T47D (cell line): ENCODE results near the gene JTB.
"Not testable (repeated sequence)": the region's sequence is repeated elsewhere in the genome, so short reads cannot be mapped to it uniquely, and the experiment has no call there.

Experiments
- DNase-seq, 2 experiments: peaks; one replicate each; pipeline versions ENCODE4 v3.0.0 to v3.0.0-alpha.2; 2011 to 2012; ENCODE audit warnings: low read depth in 1 of 2, low spot score in 1 of 2
- JUND ChIP-seq: IDR thresholded peaks from 2 replicates; pipeline ENCODE4 v1.6.1; 2012; ENCODE audit warnings: low read depth
- in situ Hi-C: cut with HindIII; loops from 2 replicates; pipeline ENCODE4 v1.10.0; 2016; ENCODE audit warnings: low sequenced_read_pairs, low pct_unique_long_range_greater_than_20kb

JTB gene

DNA sequence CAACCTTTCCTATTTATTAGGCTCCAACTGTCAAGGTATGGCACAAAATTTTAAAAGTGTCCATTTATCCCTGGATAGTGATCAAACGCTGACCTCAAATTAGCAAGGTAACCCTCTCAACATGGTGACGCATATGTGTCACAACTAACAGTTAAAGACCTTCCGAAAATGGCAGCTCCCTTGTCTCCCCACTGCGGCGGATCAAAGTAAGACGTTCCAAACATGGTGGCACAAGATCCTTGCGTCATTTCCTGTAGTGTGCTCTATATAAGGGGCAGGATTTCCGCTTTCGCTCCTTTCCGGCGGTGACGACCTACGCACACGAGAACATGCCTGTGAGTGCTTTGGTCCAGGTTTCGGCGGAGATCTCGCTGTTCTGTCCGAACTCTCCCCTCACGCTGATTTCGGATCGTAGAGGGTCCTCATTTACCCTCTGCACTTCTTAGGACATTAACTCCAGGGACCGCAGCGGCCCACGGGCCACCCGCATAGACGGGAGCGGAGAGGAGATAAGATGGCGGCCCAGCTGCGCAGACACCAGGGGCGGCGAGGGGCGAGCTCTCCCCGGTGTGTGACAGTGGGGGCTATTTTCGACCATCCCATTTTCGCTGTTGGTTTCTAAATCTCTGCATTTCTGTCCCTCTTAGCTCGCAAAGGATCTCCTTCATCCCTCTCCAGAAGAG is 13.1 kb upstream of the JTB start, which contains the start of gene RPS27:
Gene RPS27, plus strand, starts transcription at position 295 of the 683 bp plus-strand sequence. Its CDS starts 35 bp downstream, at position 330.
- no peak for TF ChIP-seq JUND
- in situ Hi-C loops: no loop called here
- peak; percentile 93 to 100 for DNase-seq

DNA sequence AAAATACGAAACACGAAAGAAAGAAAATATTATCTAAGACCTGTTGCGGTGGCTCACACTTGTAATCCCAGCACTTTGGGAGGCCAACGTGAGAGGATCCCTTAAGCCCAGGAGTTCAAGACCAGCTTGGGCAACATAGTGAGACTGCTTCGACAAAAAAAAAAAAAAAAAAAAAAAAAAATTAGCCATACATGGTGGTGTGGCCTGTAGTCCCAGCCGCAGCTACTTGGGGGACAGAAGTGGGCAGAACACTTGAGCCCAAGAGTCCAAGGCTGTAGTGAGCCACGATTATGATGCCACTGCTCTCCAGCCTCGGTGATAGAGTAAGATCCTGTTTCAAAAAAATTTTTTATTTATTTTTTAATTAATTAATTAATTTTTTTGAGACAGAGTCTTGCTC is 10.1 kb upstream of the JTB start:
- in situ Hi-C loops: no loop called here
- no peak for TF ChIP-seq JUND
- DNase-seq: no peak

- in situ Hi-C loops: no loop called here
- no peak for TF ChIP-seq JUND
- peak; percentile 84 to 93 for DNase-seq
These were observed 8.7 kb upstream of the JTB start, which contains the start of gene RAB13 for GRCh38 chr1:153985941-153986761. Gene RAB13, minus strand, starts transcription at chr1:153986339. Its CDS starts 103 bp downstream, at chr1:153986236.

- in situ Hi-C loops: no loop called here
- DNase-seq: no peak
- no peak for TF ChIP-seq JUND
These were observed 8.0 kb upstream of the JTB start for GRCh38 chr1:153985341-153985912.

GRCh38 chr1:153984123-153984894 is 6.8 kb upstream of the JTB start:
- TF ChIP-seq JUND: no peak
- DNase-seq: no peak
- in situ Hi-C loops: no loop called here

DNA sequence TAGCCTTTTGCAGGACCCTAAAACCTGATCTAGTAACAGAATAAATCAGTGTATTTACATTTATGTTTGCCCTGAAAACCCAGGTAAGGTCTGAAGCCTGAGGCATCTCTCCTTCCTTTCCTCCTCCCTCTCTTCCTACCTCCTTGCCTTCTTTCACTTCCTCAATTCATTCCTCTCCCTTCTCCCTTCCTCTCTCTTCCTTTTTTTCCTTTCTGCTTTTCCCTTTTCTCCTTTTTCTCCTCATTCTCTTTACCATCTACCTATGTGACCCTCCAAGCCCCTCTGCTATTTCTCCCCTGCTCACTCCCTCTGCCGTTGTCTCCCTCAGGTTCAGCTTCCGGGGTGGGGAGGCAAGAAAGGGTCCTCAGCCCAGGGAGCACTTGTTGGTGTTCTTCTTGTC is 4.3 kb upstream of the JTB start:
- in situ Hi-C loops: not testable (repeated sequence)

DNA sequence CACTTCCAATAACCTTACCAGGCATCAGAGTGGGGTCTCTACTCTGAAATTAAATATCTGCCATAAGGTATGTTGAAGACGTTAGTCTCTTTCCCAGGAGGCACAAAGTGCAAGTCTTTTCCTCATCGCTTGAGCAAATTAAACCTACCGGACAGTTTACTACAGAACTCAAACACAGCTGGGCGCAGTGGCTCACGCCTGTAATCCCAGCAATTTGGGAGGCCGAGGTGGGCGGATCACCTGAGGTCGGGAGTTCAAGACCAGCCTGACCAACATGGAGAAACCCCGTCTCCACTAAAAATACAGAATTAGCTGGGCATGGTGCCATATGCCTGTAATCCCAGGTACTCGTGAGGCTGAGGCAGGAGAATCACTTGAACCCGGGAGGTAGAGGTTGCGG is 1.6 kb upstream of the JTB start:
- DNase-seq, in situ Hi-C loops: not testable (repeated sequence)

More for the DNA sequence above, 4.3 kb upstream of the JTB start:
- DNase-seq: not testable (repeated sequence)

- no peak for DNase-seq
- no peak for TF ChIP-seq JUND
- in situ Hi-C loops: no loop called here
These were observed 918 bp upstream of the JTB start for GRCh38 chr1:153978274-153978909.

GRCh38 chr1:153976819-153977249 is 640 bp downstream of the JTB start:
- peak in 1 of 2 experiments; percentile 69 for DNase-seq
- in situ Hi-C loops: no loop called here

GRCh38 chr1:153973525-153973924 is 3.9 kb downstream of the JTB start:
- no peak for DNase-seq
- in situ Hi-C loops: no loop called here
- no peak for TF ChIP-seq JUND

More at GRCh38 chr1:153976819-153977249, 640 bp downstream of the JTB start:
- no peak for TF ChIP-seq JUND

DNA sequence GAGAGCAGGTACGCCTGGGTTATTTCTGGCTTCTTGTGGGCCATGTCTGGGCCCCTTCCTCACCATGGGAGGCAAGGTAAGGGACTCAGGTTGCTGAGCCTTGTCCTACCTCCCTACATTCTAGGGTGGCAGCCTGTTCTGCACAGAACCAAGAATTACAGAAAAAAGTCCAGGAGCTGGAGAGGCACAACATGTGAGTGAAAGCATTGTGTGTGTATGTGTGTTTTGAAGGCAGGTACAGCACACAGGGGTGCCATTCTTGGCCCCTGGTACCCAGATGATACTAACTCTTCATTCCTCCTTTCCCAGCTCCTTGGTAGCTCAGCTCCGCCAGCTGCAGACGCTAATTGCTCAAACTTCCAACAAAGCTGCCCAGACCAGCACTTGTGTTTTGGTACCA is 4.4 kb downstream of the JTB start:
- no peak for DNase-seq
- in situ Hi-C loops: no loop called here
- no peak for TF ChIP-seq JUND

DNA sequence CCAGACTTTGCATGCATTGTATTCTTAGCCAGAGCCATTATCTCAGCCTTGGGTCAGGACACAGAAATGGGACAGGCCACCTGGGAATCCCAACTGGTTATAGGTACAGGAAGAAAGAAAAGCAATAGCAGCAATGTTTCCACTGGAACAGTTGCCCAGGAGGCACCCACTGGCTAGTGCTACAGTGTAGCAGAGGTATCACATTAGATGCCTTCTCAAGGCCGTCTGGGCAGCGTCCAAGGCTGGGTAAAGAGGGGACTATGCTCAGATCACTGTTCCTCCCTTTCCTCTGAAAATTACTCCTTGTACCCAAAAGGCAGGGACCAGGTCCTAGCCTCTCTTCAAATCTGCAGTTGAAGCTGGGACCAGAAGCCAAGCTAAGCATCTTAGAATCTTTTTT is 7.1 kb downstream of the JTB start:
- in situ Hi-C loops: no loop called here

More for the DNA sequence above, 7.1 kb downstream of the JTB start:
- TF ChIP-seq JUND: no peak
- DNase-seq: no peak
